HG03378 (cell line): ENCODE measurements around the gene CNTN1.
"Not testable (repeated sequence)": the region's sequence is repeated elsewhere in the genome, so short reads cannot be mapped to it uniquely, and the experiment has no call there.

Experiments used
- ATAC-seq: cut with Tn5 transposase; IDR thresholded peaks from one replicate; pipeline ENCODE4 v1.9.1; 2021; ENCODE audit warnings: mild to moderate bottlenecking, moderate library complexity; ENCODE audit not compliant: unreplicated experiment

CNTN1 gene

GRCh38 chr12:41019461-41019860 lies 327.2 kb downstream of the CNTN1 start:
- no peak for ATAC-seq

GRCh38 chr12:41023836-41024235 lies 331.6 kb downstream of the CNTN1 start:
- no peak for ATAC-seq

GRCh38 chr12:41026151-41026550 lies 333.9 kb downstream of the CNTN1 start:
- no peak for ATAC-seq

- no peak for ATAC-seq
Observed at GRCh38 chr12:41032386-41032785, 340.1 kb downstream of the CNTN1 start.

GRCh38 chr12:41034686-41035085 lies 342.4 kb downstream of the CNTN1 start:
- ATAC-seq: no peak

- ATAC-seq: no peak
Observed at GRCh38 chr12:41039461-41039860, 347.2 kb downstream of the CNTN1 start.

GRCh38 chr12:41045509-41045908 lies 353.3 kb downstream of the CNTN1 start:
- no peak for ATAC-seq

- ATAC-seq: no peak
Observed at GRCh38 chr12:41049033-41049432, 356.8 kb downstream of the CNTN1 start.

GRCh38 chr12:41051954-41052353 lies 359.7 kb downstream of the CNTN1 start:
- ATAC-seq: no peak

GRCh38 chr12:41052441-41052840 lies 360.2 kb downstream of the CNTN1 start:
- ATAC-seq: no peak

- no peak for ATAC-seq
Observed at GRCh38 chr12:41053046-41053445, 360.8 kb downstream of the CNTN1 start.

- no peak for ATAC-seq
Observed at GRCh38 chr12:41055875-41056577, 363.8 kb downstream of the CNTN1 start.

- ATAC-seq: no peak
Observed at GRCh38 chr12:41058266-41058665, 366.0 kb downstream of the CNTN1 start.

- ATAC-seq: no peak
Observed at GRCh38 chr12:41061192-41061591, 369.0 kb downstream of the CNTN1 start.

GRCh38 chr12:41064411-41064810 lies 372.2 kb downstream of the CNTN1 start:
- no peak for ATAC-seq

GRCh38 chr12:41067941-41068645 lies 375.9 kb downstream of the CNTN1 start:
- no peak for ATAC-seq

GRCh38 chr12:41073633-41074472 lies 381.6 kb downstream of the CNTN1 start:
- ATAC-seq: peak; percentile 79

GRCh38 chr12:41074473-41074769 lies 382.2 kb downstream of the CNTN1 start:
- no peak for ATAC-seq

- ATAC-seq: no peak
Observed at GRCh38 chr12:41076114-41076513, 383.9 kb downstream of the CNTN1 start.

GRCh38 chr12:41081241-41081640 lies 389.0 kb downstream of the CNTN1 start:
- not testable (repeated sequence) for ATAC-seq

- ATAC-seq: no peak
Observed at GRCh38 chr12:41089438-41089837, 397.2 kb downstream of the CNTN1 start.

- no peak for ATAC-seq
Observed at GRCh38 chr12:41092115-41092514, 399.9 kb downstream of the CNTN1 start.
